Raji (cell line): Measurements from ENCODE around the gene RAET1E.

Experiments
- POLR2A ChIP-seq: IDR thresholded peaks from 2 replicates; pipeline ENCODE4 v1.6.1; 2011; ENCODE audit warnings: low read depth, low read length, control low read depth; ENCODE audit not compliant: insufficient read depth

The RAET1E gene

DNA sequence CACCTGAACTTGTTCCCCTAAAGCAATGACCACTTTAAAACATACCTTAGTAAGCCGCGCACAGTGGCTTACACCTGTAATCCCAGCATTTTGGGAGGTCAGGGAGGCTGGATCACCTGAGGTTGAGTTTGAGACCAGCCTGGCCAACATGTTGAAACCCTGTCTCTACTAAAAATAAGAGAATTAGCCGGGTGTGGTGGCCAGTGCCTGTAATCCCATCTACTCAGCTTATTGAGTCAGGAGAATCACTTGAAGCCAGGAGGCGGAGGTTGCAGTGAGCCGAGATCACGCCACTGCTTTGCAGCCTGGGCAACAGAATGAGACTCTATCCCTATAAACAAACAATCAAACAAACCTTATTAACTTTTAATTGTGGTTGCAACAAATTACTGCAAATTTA lies 1.6 kb upstream of the RAET1E start:
- no peak for TF ChIP-seq POLR2A

DNA sequence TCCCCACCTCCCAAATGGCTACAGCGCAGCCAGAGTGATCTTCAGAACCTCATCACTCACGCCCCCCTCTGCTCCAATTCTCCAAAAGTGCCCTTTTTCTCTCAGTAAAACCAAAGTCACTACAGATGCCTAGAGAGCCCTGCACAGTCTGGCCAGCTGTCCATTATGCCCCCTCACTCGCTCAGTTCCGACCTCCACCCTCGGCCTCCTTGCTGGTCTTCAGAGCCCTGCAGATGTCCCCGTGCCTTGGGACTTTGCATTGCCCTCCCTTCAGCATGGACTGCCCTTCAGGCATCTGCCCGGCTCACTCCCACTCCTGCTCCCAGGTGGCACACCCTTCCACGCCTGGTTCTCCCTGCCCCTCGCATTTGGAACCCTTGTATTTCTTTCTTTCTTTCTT lies 1.1 kb upstream of the RAET1E start:
- no peak for TF ChIP-seq POLR2A

DNA sequence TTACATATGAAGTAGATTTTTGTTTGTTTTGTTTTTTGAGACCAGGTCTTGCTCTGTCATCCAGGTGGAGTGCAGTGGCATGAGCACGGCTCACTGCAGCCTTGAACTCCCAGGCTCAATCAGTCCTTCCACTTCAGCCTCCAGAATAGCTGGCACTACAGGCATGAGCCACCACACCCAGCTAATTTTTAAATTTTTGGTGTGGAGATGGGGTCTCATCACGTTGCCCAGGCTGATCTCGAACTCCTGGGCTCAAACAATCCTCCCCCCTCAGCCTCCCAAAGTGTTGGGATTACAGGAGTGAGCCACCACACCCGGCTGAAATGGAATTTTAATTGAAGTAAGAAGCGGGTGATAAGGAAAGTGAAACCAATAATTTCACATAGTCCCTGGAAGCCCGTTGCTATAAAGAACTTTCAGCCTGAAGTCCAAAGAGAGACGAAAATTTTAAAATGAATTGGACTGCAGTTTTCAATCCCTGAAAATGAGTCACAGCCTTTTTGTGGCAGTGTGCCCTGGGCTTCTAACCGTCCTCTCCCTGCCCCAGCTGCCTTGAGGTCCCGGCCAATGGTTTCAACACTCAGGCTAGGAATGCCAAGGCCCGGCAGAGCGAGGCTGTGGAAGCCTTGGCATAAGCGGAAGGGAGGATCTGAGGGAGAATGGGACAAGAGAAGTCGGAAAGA lies 757 bp downstream of the RAET1E start:
- TF ChIP-seq POLR2A = no peak

DNA sequence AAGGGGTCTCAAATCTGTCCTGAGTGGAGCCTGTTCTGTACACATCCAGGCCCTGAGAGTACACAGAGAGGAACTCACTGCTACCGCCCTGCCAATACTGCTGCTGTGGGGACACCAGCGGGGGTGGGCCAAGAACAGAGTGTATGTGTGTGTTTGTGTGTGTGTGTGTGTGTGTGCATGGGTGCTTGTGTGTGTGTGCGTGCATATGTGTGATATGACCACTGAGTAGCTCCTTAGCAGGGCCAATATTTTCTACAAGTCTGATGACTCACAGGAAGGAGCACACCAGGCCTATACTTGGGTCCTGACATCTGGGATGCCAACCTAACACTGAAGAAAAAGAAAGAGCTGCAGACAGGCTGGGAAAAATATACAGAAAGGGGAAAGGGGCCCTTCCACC lies 1.4 kb downstream of the RAET1E start:
- TF ChIP-seq POLR2A = no peak

DNA sequence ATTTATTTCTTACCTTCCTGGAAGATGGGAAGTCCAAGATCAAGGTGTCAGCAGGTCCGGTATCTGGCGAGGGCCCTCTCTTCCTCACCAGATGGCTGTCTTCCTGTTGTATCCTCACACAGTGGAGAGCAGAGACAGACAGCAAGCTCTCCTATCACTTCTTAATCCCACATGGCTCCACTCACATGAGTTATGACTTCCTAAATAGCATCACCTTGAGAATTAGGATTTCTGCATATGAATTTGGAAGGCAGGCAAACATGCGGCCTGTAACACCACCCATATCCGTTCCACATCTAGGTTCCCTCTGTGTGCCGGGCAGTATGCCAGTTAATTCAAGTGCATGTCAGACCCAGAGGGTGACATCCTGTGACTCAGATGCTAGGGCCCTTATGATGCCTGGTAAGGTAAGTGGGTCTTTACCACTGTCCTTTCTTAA lies 2.1 kb downstream of the RAET1E start:
- TF ChIP-seq POLR2A = no peak

DNA sequence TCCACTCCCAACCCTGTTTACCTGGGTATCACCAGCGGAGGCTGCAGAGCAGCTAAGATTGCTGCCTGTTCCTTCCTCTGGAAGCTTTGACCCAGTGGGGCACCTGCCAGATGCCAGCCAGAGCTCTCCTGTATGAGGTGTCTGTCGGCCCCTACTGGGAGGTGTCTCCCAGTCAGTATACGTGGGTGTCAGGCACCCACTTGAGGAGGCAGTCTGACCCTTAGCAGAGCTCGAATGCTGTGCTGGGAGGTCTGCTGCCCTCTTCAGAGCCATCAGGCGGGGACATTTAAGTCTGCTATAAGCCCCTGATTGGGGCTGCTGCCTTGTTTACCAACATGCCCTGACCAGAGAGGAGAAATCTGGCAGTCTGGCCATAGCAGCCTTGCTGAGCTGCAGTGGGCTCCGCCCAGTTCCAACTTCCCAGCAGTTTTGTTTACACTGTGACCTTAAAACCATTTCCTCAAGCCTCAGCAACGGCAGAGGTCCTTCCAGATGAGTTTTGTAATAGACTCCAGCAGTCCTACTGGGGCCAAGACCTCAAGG lies 2.8 kb downstream of the RAET1E start:
- no peak for TF ChIP-seq POLR2A

DNA sequence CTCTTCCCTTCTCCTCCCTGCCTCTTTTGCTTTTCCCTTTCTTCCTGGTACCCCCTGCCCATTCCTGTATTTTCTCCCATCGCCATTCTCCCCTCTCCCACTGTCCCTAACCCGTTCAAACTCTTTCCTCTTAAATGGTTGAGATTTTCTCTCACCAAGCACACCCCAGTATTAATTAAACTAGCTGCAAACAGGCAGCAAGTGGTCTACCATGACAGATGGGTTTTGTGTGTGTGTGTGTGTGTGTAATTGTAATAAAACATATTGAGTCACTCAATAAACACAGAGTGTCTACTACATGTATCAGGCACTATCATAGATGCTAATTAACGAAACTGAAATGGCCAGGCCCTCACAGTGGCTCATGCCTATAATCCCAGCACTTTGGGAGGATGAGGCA lies 6.7 kb downstream of the RAET1E start:
- no peak for TF ChIP-seq POLR2A

DNA sequence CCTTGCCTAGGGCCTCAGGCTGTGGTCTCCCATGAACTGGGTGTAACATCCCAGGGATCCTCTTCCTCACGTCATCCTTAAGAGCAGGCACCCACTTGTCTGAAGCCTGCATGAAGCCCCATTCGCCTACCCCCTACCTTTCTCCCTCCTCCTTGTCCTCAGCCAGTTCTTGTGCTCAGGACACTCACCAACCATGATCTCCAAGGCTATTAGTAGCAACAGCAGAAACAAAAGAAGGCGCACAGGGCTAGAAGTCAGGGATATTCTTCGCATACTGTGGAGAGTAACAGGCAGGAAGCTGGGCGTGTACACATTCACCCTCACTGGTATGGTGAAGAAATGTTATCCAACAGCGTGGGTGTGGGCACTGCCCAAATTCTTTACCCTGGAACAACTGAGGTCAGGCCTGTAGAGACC lies 7.3 kb downstream of the RAET1E start:
- no peak for TF ChIP-seq POLR2A

DNA sequence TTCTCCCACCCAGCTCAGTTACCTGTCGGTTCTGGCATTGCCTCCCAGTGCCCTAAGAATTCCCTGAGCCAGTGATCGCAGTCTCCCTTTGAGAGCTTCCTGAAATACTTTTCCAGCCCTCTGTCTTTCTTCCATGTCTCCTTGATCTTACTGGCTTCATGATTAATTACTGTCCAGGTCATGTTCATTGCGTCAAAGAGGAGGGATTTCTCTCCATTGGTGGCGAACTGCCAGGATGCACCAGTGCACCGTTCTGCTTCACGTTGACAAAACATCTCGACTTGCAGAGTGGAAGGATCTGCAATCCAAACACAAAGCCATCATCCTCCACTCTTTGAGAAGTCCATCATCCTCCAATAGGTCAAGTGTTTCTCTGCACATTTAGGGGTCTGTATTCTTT lies 8.6 kb downstream of the RAET1E start:
- TF ChIP-seq POLR2A = no peak

DNA sequence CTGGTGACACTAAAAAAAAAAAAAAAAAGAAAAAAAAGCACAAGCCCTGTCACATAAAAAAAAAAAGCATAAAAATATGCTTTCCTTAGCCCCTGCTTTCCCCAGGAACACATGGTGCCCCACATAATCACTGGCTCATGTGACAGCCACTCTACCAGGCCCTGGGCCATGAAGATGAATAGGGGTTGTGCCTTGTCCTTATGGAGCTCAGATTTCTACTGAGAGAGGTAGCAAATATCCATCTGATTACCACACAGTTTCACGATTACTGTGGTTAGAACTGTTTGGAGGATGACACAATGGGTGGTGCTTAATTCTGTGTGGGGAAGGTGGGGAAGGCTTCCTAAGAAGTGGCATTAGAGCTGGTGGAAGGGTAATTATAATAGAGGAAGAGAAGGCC lies 9.3 kb downstream of the RAET1E start:
- TF ChIP-seq POLR2A = no peak

DNA sequence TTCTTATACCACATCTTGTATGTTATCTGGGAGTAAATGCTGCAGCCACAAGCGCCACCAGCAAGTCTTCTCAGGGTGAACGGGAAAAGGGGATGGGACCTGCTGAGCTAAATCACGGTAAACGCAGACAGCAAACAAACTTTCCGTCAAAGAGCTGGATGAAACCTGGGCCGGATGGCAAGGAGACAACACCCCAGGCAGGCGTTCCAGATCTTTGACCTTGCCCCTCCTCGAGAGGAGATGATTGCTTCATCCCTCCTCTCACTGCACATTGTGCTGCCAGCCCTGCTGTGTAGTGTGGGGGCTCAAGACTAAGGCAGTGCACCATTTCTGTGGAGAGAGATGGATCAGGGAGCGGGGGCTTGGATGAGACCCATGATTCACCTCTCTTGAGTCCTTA lies 9.8 kb downstream of the RAET1E start:
- no peak for TF ChIP-seq POLR2A

DNA sequence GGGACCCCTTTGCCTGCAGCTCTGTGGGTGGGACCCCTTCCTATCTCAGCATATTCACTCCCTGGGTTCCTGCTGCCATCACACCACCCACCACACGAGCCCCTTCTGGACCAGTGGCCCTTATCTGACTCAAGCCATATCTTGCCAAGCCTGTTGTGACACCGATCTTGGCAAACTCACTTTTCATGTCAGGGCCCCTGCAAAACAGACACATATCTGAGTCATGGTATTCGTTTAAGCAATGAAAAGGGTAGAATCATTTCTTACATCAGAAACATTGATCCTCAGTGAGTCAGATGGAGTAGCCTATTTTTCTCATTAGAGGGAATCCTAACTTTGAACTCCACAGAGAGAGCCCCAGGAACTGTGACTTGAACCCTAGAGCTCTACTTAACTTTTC lies 10.6 kb downstream of the RAET1E start:
- TF ChIP-seq POLR2A = no peak

DNA sequence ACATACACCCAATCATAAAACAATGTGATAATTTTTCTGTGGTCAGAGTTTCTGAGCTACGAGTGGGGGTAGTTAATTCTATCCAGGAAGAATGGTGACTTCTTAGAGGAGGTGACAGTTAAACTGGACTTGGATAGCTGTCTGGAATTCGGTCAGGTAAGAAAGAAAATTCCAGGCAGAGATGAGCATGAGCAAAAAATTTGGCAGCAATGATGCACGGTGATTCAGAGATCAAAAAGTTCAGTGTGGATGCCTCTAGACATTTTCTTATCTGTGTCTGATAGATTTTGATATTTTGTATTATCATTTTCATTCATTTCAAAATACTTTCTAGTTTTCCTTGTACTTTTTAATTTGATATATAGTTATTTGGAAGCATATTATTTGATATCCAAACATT lies 12.0 kb downstream of the RAET1E start:
- TF ChIP-seq POLR2A = no peak

DNA sequence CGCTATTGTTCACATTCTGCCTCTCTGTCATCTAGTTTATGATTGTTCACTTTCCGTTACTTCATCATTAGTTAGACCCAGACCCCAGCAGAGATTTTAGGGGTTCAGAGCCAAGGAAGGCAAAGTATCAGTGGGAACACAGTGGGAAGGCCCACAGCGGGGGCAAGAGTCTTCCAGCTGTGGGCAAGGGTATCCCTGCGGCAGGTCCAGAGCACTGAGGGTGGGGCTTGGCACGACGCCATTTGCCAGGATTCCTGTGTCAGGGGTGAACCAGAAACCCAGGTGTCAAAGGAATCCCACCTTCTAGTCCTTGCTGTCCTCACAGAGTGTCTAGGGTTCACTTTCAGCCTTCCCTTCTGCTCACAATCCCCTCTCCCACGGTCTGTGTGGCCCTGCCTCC lies 13.3 kb downstream of the RAET1E start:
- no peak for TF ChIP-seq POLR2A

DNA sequence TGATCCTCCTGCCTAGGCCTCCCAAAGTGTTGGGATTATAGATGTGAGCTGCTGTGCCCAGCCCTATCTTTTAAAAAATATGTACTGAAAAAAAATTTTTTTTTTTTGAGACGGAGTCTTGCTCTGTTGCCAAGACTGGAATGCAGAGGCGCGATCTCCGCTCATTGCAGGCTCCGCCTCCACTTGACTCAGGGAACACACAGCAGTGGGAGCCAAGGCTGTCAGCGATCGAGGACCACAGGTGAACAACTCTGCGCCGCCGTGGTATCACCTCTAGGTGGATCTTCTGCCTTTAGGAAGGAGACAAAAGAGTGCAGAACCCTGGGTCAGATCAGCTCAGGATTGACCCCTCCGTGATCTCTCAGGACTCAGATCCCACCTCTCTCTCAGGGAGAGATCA lies 13.7 kb downstream of the RAET1E start:
- TF ChIP-seq POLR2A = no peak

DNA sequence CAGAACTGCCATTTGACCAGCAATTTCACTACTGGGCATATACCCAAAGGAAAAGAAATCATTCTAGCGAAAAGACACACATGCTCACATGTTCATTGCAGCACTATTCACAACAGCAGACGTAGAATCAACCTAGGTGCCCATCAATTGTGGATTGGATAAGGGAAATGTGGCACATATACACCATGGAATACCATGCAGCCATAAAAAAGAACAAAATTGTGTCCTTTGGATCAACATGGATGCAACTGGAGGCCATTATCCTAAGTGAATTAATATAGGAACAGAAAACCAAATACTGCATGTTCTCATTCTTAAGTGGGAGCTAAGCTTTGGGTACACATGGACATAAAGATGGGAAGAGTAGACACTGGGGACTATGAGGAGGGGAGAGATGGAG lies 16.1 kb downstream of the RAET1E start:
- TF ChIP-seq POLR2A = no peak

DNA sequence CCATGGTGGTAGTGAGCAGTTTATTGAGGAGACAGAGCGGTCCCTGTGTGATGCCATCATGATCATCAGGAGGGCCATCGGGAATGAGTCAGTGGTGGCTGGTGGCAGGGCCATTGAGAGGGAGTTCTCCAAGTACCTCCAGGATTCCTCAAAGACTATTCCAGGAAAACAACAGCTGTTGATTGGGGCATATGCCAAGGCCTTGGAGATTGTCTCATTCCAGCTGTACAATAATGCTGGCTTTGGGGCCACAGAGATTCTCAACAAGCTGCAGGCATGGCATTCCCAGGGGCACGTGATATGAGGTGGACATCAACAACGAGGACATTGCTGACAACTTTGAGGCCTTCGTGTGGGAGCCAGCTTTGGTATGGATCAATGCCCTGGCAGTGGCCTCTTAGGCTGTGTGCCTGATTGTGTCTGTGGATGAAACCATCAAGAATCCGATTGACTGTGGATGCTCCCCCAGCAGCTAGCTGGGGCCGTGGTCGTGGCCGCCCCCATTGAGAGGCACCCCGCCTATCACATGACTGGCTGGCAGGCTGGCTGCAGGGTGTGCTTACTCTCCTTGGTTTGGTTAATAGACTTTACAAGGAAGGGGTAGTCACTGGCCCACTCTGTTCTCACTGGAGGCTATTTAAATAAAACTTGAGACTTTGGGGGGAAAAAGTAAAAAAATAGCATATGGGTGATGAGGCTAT lies 16.7 kb downstream of the RAET1E start:
- no peak for TF ChIP-seq POLR2A

DNA sequence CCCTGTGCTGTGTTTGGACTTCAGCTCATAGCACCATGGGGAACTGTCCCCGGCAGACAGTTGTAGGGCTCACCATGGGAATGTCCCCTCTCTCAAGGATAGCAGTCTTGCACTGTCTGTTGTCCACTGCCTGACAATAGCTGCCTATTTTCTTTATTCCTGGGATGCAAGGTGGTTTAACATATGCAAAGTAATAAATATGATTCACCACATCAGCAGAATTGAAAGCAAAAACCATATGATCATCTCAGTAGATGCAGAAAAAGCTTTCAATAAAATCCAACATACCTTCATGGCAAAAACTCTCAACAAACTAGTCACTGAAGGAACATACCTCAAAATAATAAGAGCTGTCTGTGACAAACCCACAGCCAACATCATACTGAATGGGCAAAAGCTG lies 20.3 kb downstream of the RAET1E start:
- TF ChIP-seq POLR2A = no peak
